ENCODE results near the gene ZC3H10.

DNA sequence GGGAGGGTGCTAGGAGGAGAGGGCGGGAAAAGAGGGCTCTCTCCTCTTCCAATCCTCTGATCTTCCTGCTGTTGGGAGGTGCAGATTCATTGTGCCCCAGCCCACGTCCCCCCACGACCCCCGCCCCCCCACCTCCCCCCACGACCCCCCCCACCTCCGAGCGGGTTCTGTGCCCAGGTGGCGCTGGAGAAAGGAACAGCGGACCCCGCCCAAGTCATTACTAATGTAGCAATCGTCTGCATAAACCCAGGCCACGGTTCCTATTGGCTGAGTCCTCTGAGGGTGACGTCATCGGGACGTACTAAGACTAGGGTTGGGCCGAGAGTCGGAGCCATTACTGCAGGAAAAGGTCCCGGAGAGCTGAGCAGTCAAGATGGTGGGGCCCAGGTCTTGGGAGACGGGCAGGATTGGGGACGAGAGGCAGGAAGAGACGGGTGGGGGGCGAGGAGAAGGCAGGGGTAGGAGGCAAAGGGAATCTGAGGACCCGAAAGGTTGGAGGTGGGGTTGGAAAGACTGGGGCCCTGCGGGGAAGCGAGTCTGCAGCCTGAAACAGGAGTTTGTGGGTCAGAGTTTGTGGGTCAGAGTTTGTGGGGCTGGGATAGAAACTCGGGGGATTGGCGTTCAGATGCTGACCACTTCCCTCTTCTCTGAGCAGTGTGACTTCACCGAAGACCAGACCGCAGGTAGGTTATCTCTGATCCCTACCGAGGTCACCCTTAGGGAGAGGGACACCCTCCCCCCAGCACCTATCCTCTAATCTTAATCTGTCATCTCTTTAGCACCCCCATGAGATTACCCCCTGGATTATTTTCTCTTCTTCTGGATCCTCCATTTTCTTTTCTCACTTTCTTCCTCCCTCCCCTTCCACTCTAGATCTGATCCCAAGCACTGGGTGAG is 40.2 kb downstream of the ZC3H10 start, which contains the start of gene MYL6:
- TF ChIP-seq, protein P1, sequence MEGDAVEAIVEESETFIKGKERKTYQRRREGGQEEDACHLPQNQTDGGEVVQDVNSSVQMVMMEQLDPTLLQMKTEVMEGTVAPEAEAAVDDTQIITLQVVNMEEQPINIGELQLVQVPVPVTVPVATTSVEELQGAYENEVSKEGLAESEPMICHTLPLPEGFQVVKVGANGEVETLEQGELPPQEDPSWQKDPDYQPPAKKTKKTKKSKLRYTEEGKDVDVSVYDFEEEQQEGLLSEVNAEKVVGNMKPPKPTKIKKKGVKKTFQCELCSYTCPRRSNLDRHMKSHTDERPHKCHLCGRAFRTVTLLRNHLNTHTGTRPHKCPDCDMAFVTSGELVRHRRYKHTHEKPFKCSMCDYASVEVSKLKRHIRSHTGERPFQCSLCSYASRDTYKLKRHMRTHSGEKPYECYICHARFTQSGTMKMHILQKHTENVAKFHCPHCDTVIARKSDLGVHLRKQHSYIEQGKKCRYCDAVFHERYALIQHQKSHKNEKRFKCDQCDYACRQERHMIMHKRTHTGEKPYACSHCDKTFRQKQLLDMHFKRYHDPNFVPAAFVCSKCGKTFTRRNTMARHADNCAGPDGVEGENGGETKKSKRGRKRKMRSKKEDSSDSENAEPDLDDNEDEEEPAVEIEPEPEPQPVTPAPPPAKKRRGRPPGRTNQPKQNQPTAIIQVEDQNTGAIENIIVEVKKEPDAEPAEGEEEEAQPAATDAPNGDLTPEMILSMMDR (IDR thresholded peaks at IDR 0.05; ENCODE audit: low read depth, low read length, poor library complexity, severe bottlenecking), result no peak
- no peak for TF ChIP-seq EZH2phosphoT487 (IDR thresholded peaks at IDR 0.05; ENCODE audit: borderline replicate concordance, low read length)
